Parathyroid adenoma (tissue), 2 donors: ENCODE results near the gene ETV1.

Experiments
- H2AFZ ChIP-seq: fragments of 300-600 bp; sonication (generic); one replicate; pipeline ENCODE4 v1.7.0; 2017; ENCODE audit warnings: antibody characterized with exemption, mild to moderate bottlenecking
- H3K27ac ChIP-seq: fragments of 300-600 bp; sonication (generic); one replicate; pipeline ENCODE4 v1.7.0; 2017
- H3K27me3 ChIP-seq: fragments of 300-600 bp; sonication (generic); one replicate; pipeline ENCODE4 v1.7.0; 2017; ENCODE audit warnings: low read length; ENCODE audit not compliant: control insufficient read depth, insufficient read depth
- H3K36me3 ChIP-seq: fragments of 300-600 bp; sonication (generic); one replicate; pipeline ENCODE4 v1.7.0; 2017; ENCODE audit warnings: low read length; ENCODE audit not compliant: control insufficient read depth, insufficient read depth
- H3K4me1 ChIP-seq: fragments of 300-600 bp; sonication (generic); one replicate; pipeline ENCODE4 v1.7.0; 2017; ENCODE audit warnings: control low read depth
- H3K4me2 ChIP-seq: fragments of 300-600 bp; sonication (generic); one replicate; pipeline ENCODE4 v1.7.0; 2017; ENCODE audit warnings: low read length
- H3K4me3 ChIP-seq: fragments of 300-600 bp; sonication (generic); one replicate; pipeline ENCODE4 v1.7.0; 2017; ENCODE audit warnings: low read depth, low read length
- H3K79me2 ChIP-seq: fragments of 300-600 bp; sonication (generic); one replicate; pipeline ENCODE4 v1.7.0; 2017; ENCODE audit warnings: control low read depth
- H3K9ac ChIP-seq: fragments of 300-600 bp; sonication (generic); one replicate; pipeline ENCODE4 v1.7.0; 2017; ENCODE audit warnings: mild to moderate bottlenecking
- H3K9me3 ChIP-seq: fragments of 300-600 bp; sonication (generic); one replicate; pipeline ENCODE4 v1.7.0; 2017; ENCODE audit warnings: low read length; ENCODE audit not compliant: control insufficient read depth
- CTCF ChIP-seq: fragments of 300-600 bp; sonication (generic); IDR thresholded peaks from one replicate; pipeline ENCODE4 v1.7.0; 2017; ENCODE audit warnings: antibody characterized with exemption, mild to moderate bottlenecking
- donor health status: primary hyperparathyroidism.

Gene ETV1

GRCh38 chr7:13907831-13908230 lies 81.6 kb downstream of the ETV1 start:
- Histone ChIP-seq H3K9ac (no peak overlapping the region), H3K79me2 (no peaks in the 10 kb centered on the region), H3K27me3 (no peaks in the 10 kb centered on the region), H3K36me3 (no peaks in the 10 kb centered on the region), H3K27ac (no peak overlapping the region), H3K4me2 (no peak overlapping the region), H3K9me3 (no peaks in the 10 kb centered on the region), H2AFZ (no peak overlapping the region), H3K4me3 (no peak overlapping the region), H3K4me1 (peaks cover 7% of the 10 kb centered on the region)
- no peak for TF ChIP-seq CTCF

- H3K79me2 ChIP-seq: no peaks in the 10 kb centered on the region
- no peak overlapping the region for H3K27ac ChIP-seq
- H3K9ac ChIP-seq: no peak overlapping the region
Measured at GRCh38 chr7:13904689-13905088, 84.8 kb downstream of the ETV1 start.

GRCh38 chr7:13904007-13904406 lies 85.5 kb downstream of the ETV1 start:
- no peaks in the 10 kb centered on the region for H3K27me3 ChIP-seq
- H3K36me3 ChIP-seq: no peaks in the 10 kb centered on the region
- H3K27ac ChIP-seq: no peak overlapping the region
- H3K9me3 ChIP-seq: no peaks in the 10 kb centered on the region
- H3K4me2 ChIP-seq: no peak overlapping the region
- no peak for TF ChIP-seq CTCF
- H3K4me3 ChIP-seq: no peak overlapping the region
- H2AFZ ChIP-seq: no peak overlapping the region
- H3K4me1 ChIP-seq: peaks cover 7% of the 10 kb centered on the region
- no peaks in the 10 kb centered on the region for H3K79me2 ChIP-seq
- H3K9ac ChIP-seq: no peak overlapping the region

More at GRCh38 chr7:13904689-13905088, 84.8 kb downstream of the ETV1 start:
- H3K36me3 ChIP-seq: no peaks in the 10 kb centered on the region
- peaks cover 7% of the 10 kb centered on the region for H3K4me1 ChIP-seq
- no peak overlapping the region for H3K4me2 ChIP-seq
- H3K9me3 ChIP-seq: no peaks in the 10 kb centered on the region
- H3K4me3 ChIP-seq: no peak overlapping the region
- TF ChIP-seq CTCF: no peak
- no peak overlapping the region for H2AFZ ChIP-seq
- no peaks in the 10 kb centered on the region for H3K27me3 ChIP-seq

GRCh38 chr7:13901577-13901976 lies 87.9 kb downstream of the ETV1 start:
- H3K27me3 ChIP-seq: no peaks in the 10 kb centered on the region
- H3K9me3 ChIP-seq: no peaks in the 10 kb centered on the region
- H2AFZ ChIP-seq: no peak overlapping the region
- no peak overlapping the region for H3K4me3 ChIP-seq
- no peak overlapping the region for H3K9ac ChIP-seq
- H3K36me3 ChIP-seq: no peaks in the 10 kb centered on the region
- no peaks in the 10 kb centered on the region for H3K79me2 ChIP-seq
- no peak overlapping the region for H3K27ac ChIP-seq
- H3K4me1 ChIP-seq: peaks cover 7% of the 10 kb centered on the region
- TF ChIP-seq CTCF: no peak
- no peak overlapping the region for H3K4me2 ChIP-seq

GRCh38 chr7:13898957-13899670 lies 90.4 kb downstream of the ETV1 start:
- H3K79me2 ChIP-seq: no peaks in the 10 kb centered on the region
- no peak overlapping the region for H3K4me3 ChIP-seq
- H3K9ac ChIP-seq: no peak overlapping the region
- peaks cover under 1% of the 10 kb centered on the region for H3K4me1 ChIP-seq
- no peaks in the 10 kb centered on the region for H3K9me3 ChIP-seq
- no peak overlapping the region for H3K27ac ChIP-seq
- no peaks in the 10 kb centered on the region for H3K36me3 ChIP-seq
- TF ChIP-seq CTCF: no peak
- no peaks in the 10 kb centered on the region for H3K27me3 ChIP-seq
- no peak overlapping the region for H2AFZ ChIP-seq
- H3K4me2 ChIP-seq: no peak overlapping the region
